GM19452 (cell line): Measurements from ENCODE around the gene IFITM5.
"Not testable (repeated sequence)": the region's sequence is repeated elsewhere in the genome, so short reads cannot be mapped to it uniquely, and the experiment has no call there.

Experiments
- ATAC-seq: cut with Tn5 transposase; IDR thresholded peaks from one replicate; pipeline ENCODE4 v1.9.1; 2021; ENCODE audit not compliant: unreplicated experiment

Gene IFITM5

DNA sequence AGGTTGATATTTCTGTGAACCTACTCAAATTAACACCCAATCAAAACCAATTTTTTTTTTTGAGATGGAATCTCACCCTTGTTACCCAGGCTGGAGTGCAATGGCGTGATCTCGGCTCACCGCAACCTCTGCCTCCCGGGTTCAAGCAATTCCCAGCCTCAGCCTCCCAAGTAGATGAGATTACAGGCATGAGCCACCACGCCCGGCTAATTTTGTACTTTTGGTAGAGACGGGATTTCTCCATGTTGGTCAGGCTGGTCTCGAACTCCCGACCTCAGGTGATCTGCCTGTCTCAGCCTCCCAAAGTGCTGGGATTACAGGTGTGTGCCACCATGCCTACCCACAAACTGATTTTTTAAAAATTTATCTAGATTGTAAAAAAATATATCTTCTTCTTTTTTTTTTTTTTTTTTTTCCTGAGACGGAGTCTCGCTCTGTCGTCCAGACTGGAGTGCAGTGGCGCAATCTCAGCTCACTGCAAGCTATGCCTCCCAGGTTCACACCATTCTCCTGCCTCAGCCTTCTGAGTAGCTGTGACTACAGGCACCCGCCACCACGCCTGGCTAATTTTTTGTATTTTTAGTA, 29.3 kb upstream of the IFITM5 start:
- ATAC-seq: not testable (repeated sequence)

DNA sequence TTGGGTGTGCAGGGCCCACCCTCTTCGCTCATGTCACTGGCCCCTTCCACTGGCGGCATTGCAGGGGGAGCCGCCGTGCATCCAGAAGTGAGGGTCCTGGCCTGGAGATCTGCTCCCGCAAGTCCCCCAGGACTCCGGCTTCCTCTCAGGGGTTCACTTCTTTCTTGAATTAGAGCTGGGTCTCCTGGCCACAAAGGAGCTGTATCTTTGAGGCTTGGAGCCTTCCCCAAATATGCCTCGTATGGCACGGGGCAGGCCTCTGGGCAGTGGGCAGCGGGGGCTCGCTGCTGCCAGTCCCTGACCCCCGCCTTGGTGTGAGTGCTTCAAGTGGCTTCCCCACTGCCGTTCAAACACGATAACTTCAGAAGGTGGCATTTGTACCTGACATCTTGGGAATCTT, 28.7 kb upstream of the IFITM5 start:
- no peak for ATAC-seq

DNA sequence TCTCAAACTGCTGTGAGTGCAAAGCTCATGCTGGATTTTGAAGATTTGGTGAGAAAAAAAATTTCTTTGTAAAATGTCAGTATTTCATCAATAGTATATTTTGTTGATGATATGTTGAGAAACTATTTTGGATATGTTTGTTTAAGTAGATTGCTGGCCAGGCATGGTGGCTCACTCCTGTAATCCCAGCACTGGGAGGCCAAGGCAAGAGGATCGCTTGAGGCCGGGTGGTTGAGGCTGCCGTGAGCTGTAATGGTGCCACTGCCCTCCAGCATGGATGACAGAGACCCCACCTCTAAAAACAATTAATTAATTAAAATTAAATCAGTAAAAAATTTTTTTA, 28.2 kb upstream of the IFITM5 start:
- ATAC-seq: no peak

DNA sequence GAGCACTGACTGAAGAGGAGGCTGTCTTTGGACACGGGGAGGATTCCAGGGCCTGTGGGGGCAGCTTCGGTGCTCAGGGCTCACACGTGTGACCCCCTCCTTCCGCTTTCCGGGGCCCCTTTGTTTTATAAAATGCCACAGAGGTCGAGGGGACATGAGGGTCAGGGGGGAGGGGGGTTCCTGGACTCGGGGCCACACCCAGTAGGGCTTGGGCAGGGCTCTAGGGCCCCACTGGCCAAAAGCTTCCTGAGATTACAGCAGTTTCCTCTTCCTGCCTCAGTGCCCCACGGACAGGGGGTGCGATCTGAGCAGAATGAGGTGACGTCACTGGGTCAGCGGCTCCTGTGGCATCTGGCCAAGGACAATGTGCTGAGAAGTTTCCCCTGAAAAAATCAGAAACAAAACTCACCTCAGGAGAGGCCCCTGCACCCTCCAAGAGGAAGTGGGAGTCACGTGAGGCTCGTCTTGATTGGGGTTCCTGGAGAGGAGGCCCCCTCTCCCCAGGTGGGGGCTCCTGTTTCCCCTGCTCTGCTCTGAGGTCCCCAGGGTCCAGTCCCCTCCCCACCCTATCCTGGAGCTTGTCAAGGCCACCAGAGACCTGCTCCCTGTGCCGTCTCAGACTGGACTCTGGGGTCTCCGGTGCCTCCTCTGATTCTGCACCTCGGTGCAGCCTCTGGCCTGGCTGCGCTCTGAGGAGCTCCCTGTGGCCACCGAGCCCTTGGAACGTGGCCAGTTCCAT, 27.7 kb upstream of the IFITM5 start:
- peak; percentile 64 for ATAC-seq

DNA sequence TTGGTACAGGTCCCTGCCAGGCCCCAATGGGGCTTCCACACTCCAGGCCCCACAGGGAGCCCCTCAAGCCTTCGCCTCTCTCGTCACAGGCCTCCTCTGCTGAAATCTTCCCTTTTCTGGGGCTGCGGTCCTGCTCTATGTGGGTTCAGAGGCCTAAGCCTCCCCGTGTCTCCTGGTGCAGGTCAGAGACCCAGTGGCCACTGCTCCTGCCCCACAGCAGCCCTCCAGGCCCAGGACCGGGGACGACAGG, 27.2 kb upstream of the IFITM5 start:
- no peak for ATAC-seq

DNA sequence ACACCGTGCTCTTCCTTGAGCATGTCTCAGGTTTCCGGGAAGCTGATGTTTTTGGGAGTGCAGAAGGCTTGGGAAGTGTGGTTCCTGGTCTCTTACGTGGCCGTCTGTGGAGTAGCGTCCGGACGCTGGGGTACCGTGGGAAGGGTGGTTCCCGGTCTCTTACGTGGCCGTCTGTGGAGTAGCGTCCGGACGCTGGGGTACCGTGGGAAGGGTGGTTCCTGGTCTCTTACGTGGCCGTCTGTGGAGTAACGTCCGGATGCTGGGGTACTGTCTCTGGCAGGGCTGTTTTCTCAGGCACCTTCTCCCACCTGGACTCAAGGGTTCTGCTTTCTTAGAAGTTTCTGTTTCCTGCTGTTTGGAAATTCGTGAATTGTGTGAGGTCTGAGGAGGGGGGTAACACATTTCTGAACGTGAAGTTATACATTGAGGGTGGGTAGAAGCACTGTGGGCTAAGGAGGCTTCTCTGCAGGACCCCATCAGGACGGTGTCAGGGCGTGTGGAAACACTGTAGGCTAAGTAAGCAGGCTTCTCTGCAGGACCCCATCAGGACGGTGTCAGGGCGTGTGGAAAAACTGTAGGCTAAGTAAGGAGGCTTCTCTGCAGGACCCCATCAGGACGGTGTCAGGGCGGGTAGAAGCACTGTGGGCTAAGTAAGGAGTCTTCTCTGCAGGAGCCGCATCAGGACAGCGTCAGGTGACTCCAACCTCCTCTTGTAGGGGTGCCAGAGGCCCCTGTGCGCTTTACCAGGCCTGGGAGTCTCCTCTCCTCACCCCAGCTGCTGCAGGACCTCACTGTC, 26.7 kb upstream of the IFITM5 start:
- no peak for ATAC-seq

DNA sequence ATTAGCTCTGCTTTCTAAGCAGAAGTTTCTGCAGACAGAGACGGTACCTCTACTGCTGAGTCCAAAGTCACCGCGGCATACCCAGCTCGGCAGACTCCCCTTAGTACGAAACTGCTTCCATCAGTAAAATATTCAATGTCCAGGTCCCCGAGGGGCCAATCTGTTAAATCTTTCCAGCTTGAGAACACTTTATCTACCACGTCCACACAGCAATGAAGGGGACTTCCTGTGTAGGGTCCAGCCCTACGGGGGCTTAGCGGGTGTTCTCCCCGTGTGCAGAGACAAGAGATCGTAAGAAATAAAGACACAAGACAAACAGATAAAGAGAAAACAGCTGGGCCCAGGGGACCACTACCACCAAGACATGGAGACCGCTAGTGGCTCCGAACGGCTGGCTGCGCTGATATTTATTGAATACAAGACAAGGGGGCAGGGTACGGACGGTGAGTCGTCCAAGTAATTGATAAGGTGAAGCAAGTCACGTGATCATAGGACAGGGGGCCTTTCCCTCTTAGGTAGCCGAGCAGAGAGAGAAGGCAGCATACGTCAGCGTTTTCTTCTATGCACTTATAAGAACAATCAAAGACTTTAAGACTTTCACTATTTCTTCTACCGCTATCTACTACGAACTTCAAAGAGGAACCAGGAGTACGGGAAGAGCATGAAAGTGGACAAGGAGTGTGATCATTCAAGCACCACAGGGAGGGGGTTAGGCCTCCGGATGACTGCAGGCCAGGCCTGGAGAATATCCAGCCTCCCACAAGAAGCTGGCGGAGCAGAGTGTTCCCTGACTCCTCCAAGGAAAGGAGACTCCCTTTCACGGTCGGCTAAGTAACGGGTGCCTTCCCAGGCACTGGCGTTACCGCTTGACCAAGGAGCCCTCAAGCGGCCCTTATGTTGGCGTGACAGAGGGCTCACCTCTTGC, 25.5 kb upstream of the IFITM5 start:
- not testable (repeated sequence) for ATAC-seq

DNA sequence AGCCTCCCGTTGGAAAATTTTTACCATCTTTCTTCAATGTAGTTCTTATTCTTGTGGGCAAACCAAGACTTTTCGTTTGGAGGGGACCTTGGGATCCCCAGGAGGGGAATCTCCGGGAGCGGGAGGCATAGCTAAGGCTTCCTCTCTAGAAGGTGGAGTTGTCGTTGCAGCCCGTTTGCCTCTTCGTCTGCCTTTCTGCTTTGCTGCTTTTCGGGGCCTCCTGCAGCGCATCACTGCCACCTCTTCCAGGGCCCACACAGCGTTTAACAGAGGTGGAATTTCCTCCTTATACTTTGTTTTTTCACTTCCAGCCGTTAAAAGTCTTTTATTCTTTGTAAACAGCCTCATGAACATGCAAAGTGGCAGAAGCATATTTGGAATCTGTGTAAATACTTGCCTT, 24.8 kb upstream of the IFITM5 start:
- ATAC-seq: no peak

DNA sequence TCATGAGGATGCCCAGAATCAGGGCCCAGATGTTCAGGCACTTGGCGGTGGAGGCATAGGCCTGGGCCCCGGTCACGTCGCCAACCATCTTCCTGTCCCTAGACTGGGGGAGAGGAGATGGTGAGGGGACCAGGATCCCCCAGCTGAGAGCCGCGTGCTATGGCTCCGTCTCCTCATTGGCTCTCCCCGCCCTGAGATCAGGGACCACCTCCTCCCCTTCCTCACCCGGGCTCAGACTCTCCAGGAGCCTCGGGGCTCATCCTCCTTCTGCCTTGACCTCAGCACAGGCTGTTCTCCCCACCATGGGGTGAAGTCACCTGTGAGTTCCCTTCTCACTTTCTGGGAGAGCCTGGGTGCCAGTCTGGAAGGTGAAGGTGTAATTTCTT, 20.6 kb upstream of the IFITM5 start:
- ATAC-seq: not testable (repeated sequence)

DNA sequence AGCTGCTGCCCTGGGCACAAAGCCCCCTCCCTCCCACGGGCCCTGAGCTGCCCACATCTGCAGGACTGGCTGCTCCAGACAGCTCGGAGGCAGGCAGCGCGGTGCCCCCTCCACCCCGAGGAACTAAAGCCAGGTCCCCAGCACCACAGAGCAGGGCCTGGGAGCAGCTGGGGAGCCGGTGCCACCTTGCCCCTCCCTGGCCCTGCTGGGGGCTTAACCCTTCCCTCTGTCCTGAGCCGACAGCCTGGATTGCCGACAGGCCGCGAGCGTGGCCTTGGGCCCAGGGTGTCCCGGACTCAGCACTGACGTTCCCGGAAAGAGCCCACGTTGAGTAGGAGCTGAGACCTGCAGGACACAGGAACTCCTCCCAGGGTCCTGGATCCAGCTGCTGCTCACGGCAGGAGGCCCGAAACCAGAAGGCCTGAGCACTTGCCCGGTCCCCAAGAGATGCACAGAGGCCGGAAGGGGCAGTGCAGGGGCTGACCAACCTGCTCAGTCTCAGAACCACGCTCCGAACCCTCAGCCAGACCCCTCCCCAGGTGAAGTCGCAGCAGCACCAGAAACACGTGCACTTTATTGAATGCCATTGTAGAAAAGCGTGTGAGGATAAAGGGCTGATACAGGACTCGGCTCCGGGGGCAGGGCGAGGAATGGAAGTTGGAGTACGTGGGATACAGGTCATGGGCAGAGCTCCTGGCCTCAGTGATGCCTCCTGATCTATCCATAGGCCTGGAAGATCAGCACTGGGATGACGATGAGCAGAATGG, 20.0 kb upstream of the IFITM5 start:
- ATAC-seq: not testable (repeated sequence)

DNA sequence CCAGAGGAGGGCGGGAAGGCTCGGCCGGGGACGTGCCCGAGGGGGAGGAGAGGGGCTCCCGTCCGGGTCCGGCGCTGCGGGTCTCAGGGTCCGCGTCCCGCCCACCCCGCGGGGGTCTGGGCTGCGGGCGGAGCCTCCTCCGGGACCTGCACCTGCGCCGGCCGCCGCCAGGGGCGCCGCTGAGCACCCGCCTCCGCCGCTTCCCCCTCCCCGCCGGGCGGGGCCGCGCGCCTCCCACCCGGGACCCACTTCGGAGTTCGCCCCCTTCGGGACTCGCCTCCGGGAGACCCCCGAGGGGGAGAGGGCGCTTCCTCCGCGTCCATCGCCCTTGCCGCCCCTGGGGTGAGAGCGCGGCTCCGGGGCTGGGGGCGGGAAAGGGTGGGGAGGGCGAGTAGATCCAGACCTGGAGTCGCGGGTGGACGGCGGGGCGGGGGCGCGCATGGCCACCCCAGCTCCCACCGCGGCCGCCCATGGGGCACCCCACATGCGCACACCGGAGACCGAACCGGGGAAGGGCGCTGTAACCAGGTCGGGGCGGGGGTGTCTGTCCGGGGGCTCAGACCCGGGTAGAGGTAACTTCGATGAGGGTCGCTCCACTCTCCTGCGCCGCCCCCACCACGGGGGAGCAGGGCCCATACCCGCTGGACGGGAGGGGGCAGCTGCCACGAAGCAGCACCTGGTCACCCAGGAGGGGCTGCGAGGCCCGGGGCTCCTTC, 19.2 kb upstream of the IFITM5 start:
- not testable (repeated sequence) for ATAC-seq

DNA sequence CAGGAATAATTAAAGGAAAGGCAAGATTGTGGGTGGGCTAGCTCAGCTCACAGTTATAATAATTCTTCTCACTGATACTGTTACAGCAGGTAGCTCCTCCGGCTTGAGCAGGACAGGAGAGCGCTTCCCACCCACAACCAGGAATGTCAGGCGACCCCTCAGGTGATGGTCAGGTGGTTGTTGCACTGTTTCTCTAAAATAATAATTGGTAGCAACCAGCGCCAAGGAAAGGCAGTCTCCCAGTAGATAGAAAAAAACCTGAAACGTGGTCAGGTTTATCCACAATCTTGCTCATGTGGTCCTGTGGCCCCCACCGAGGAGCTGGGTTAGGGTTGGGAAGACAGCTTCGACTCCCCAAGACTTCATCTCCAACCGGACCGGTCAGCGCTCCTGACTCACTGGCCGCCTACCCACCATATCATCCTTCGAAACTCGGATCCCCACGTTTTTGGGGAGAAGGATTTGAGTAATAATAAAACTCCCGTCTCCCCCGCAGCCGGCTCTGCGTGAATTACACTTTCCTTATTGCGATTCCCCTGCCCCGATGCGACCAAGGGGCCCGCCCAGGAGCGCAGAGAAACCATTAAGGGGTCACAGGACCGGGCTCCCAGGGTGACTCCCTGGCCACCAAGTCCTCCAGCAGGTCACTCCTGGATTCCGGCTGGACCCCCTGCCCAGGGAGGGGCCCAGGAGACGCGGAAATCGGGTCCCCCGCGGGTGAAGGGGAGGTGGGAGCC, 18.5 kb upstream of the IFITM5 start:
- not testable (repeated sequence) for ATAC-seq

DNA sequence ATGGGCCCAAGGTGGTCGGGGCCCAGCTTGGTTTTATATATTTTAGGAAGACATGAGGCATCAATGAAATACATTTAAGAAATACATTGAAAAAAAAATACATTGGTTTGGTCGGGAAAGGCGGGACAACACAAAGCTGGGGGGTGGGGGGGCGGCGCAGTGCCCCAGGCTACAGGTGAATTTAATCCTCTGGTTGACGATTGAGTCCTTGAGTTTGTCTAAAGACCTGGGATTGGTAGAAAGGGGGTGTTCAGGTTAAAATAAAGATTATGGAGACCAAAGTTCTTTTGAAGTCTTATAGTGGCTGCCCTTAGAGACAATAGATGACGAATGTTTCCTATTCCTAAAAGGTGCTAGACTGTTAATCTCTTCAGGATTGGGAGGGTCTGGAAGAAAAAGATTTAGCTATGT, 17.6 kb upstream of the IFITM5 start:
- no peak for ATAC-seq

DNA sequence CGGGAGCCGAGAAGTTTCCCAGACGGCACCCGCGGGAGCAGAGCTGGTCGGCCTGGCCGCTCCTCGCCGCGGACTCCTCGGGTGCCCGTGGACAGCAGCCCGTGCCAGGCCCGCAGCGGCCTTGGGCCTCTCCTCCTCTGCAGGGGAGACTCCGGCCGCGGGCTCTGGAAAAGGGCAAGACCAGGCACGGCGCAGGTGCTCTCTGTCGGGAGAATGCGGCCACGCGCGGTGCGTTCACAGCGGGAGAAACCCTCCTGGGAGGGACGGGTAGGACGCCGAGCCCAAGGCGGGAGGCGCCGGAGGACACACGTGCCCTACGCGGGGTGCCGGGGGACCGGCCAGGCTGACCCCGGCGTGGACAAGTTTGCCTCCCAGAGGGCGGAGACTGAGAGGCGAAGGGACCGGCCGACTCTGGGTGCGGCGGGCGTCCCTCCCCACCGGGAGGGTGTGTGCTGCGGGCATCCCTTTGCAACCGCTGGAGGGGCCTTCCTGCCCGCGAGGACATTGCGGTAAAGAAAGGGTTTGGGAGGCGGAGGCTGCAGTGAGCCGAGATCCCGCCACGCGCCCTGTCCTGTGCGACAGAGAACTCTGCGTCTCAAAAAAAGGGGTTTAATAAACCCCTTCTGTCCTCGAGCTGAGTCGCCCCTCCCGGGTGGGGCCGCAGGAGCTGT, 16.8 kb upstream of the IFITM5 start:
- no peak for ATAC-seq

DNA sequence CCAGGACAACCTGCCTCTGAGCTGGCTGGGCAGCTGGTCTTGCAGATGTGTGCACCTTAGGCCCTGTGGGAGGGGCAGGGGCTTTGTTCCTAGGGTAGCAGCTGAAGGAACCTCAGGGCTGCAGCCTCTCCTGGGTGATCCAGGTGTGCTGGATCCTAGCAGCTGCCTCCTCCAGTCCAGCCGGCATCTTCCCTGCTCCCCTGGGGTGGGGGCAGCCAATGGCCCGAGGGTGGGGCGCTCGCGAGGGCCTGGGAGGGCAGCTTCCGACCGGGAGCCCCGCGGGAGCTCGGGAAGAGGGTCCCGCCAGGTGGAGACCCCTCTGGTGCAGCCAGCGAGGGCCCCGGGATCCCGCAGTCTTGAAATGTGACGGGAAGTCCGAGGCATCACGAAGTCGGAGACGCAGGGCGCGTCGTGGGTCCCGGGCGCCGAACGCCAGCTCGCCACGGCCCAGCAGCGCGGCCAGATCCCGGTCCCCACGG, 16.2 kb upstream of the IFITM5 start:
- ATAC-seq: no peak

DNA sequence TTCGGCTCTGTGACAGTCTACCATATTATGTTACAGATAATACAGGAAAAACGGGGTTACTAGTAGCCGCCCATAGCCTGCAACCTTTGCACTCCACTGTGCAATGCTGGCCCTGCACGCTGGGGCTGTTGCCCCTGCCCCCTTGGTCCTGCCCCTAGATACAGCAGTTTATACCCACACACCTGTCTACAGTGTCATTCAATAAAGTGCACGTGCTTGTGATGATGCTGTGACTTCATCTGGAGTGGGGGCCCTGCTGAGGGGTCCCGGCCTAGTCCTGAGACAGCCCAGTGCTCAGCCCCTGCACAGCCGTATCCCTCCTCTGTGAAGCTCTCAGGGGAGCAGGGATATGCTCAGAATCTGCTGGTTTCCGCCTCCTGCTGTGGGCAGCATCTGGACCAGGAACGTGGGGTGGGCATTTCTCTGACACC, 15.7 kb upstream of the IFITM5 start:
- no peak for ATAC-seq

DNA sequence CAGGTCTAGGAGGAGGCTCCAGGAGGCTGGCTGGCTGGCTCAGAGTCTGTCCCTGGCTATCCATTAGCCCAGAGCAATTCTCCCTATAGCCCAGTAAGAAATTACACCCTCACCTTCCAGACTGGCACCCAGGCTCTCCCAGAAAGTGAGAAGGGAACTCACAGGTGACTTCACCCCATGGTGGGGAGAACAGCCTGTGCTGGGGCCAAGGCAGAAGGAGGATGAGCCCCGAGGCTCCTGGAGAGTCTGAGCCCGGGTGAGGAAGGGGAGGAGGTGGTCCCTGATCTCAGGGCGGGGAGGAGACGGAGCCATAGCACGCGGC, 15.2 kb upstream of the IFITM5 start:
- ATAC-seq: not testable (repeated sequence)

DNA sequence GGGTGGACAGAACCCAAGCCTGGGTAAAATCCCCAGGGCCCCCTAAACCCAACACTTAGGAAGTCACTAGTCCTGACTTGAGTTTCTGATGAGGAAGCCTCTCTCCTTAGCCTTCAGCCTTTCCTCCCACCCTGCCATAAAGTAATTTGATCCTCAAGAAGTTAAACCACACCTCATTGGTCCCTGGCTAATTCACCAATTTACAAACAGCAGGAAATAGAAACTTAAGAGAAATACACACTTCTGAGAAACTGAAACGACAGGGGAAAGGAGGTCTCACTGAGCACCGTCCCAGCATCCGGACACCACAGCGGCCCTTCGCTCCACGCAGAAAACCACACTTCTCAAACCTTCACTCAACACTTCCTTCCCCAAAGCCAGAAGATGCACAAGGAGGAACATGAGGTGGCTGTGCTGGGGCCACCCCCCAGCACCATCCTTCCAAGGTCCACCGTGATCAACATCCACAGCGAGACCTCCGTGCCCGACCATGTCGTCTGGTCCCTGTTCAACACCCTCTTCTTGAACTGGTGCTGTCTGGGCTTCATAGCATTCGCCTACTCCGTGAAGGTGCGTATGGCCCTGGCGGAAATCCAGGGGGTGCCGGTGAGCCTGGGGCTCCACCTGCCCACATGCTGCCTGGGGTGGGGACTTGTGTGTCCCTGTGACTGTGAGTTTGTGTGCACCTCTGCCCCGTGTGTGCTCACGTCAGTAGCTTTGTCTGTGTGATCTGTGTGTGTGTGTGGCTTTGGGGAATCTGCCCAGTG, 14.6 kb upstream of the IFITM5 start, which contains the start of gene IFITM1:
IFITM1 (plus strand) TSS at position 254 of the 767 bp plus-strand sequence; CDS start at position 385, 131 bp downstream.
- peak; percentile 31 for ATAC-seq
